Adrenal gland (tissue), 5 donors: ENCODE data around the gene TOB2.

Experiments used
- POLR2A ChIP-seq, 2 donors: fragments of 450-650 bp; IDR thresholded peaks; one replicate each; pipeline ENCODE4 v1.6.1; 2017; ENCODE audit warnings: antibody characterized with exemption in 2 of 2, mild to moderate bottlenecking in 2 of 2, moderate library complexity in 1 of 2
- TF ChIP-seq, protein P1 (sequence below), 6 experiments: fragments of 450-650 bp in 4 of 6; fragments of 200-600 bp in 2 of 6; sonication (generic) in 1 of 6; IDR thresholded peaks; 1 replicate in 5 of 6; 2 replicates in 1 of 6; pipeline versions ENCODE4 v1.5.1 to v1.8.0; 2016 to 2021; ENCODE audit warnings: antibody characterized with exemption in 6 of 6, mild to moderate bottlenecking in 2 of 6, moderate library complexity in 1 of 6
- donor health status: DM: no; HTN: no; CAD: no.

DNA sequence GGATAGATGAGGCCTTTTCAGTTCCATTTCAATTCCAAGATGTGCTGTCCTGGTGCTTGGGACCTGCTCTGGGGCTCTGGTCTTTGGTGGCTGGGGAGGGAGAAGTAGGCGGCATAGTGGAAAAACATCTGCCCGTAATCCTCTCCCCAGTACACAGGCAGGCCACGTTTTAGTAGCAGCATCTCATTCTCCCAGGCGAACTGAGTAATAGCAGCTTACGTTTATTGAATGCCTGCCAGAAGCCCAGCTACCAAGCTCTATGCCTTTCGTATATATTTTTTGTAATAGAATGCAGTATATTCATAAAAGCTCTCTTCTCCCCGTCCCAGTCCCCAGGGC lies 33.8 kb upstream of the TOB2 start:
- TF ChIP-seq, protein P1, sequence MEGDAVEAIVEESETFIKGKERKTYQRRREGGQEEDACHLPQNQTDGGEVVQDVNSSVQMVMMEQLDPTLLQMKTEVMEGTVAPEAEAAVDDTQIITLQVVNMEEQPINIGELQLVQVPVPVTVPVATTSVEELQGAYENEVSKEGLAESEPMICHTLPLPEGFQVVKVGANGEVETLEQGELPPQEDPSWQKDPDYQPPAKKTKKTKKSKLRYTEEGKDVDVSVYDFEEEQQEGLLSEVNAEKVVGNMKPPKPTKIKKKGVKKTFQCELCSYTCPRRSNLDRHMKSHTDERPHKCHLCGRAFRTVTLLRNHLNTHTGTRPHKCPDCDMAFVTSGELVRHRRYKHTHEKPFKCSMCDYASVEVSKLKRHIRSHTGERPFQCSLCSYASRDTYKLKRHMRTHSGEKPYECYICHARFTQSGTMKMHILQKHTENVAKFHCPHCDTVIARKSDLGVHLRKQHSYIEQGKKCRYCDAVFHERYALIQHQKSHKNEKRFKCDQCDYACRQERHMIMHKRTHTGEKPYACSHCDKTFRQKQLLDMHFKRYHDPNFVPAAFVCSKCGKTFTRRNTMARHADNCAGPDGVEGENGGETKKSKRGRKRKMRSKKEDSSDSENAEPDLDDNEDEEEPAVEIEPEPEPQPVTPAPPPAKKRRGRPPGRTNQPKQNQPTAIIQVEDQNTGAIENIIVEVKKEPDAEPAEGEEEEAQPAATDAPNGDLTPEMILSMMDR (IDR thresholded peaks at IDR 0.05), result no peak
- TF ChIP-seq POLR2A (IDR thresholded peaks at IDR 0.05), result no peak
